Adrenal gland (tissue), 5 donors: Measurements from ENCODE around the gene ZRANB3.

ENCODE experiments used
- CTCF ChIP-seq, 6 experiments: fragments of 450-650 bp in 4 of 6; fragments of 200-600 bp in 2 of 6; sonication (generic) in 1 of 6; IDR thresholded peaks; 1 replicate in 5 of 6; 2 replicates in 1 of 6; pipeline versions ENCODE4 v1.5.1 to v1.8.0; 2016 to 2021; ENCODE audit warnings: antibody characterized with exemption in 6 of 6, mild to moderate bottlenecking in 2 of 6, moderate library complexity in 1 of 6
- POLR2A ChIP-seq, 2 donors: fragments of 450-650 bp; IDR thresholded peaks; one replicate each; pipeline ENCODE4 v1.6.1; 2017; ENCODE audit warnings: antibody characterized with exemption in 2 of 2, mild to moderate bottlenecking in 2 of 2, moderate library complexity in 1 of 2
- donor health status: DM: no; HTN: no; CAD: no.

- TF ChIP-seq CTCF (IDR thresholded peaks at IDR 0.05) (no peak), POLR2A (IDR thresholded peaks at IDR 0.05) (no peak)
These were observed 305.2 kb downstream of the ZRANB3 start for GRCh38 chr2:135225781-135226180.
